PC-3 (cell line): Measurements from ENCODE around the gene RSBN1L.

Experiments used
- EZH2phosphoT487 ChIP-seq: fragments of 300-600 bp; sonication (generic); IDR thresholded peaks from 2 replicates; pipeline ENCODE4 v1.6.1; 2018; ENCODE audit warnings: mild to moderate bottlenecking, antibody characterized with exemption, low read length, borderline replicate concordance
- TF ChIP-seq, protein P1 (sequence below): fragments of 300-600 bp; sonication (generic); conservative IDR thresholded peaks from 2 replicates; pipeline ENCODE4 v1.5.1; 2017; ENCODE audit warnings: antibody characterized with exemption, low read depth, mild to moderate bottlenecking, low read length

DNA sequence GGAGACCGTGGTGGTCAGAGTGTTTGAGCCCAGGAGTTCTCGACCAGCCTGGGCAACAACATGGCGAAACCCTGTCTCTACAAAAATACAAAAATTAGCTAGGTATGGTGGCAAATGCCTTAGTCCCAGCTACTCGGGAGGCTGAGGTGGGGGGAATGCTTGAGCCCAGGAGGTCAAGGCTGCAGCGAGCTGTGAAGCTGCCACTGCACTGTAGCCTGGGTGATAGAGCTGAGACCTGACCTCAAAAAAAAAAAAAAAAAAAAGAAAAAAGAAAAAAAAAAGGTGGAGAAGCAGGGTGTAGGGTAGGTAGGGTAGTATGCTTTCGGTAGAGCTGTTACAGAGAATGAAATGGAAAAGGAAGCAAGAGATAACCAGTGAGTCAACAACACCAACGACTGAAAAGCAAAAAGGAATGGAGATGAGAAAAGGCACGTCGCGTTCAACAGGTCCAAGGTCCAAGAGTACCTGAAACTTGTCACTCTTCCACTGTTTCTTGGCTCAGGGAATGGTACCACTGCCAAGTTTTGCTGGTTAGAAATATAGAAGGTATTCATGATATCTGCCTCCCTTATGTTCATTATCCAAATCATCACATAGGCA, 4.3 kb upstream of the RSBN1L start:
- TF ChIP-seq, protein P1, sequence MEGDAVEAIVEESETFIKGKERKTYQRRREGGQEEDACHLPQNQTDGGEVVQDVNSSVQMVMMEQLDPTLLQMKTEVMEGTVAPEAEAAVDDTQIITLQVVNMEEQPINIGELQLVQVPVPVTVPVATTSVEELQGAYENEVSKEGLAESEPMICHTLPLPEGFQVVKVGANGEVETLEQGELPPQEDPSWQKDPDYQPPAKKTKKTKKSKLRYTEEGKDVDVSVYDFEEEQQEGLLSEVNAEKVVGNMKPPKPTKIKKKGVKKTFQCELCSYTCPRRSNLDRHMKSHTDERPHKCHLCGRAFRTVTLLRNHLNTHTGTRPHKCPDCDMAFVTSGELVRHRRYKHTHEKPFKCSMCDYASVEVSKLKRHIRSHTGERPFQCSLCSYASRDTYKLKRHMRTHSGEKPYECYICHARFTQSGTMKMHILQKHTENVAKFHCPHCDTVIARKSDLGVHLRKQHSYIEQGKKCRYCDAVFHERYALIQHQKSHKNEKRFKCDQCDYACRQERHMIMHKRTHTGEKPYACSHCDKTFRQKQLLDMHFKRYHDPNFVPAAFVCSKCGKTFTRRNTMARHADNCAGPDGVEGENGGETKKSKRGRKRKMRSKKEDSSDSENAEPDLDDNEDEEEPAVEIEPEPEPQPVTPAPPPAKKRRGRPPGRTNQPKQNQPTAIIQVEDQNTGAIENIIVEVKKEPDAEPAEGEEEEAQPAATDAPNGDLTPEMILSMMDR: no peak
- TF ChIP-seq EZH2phosphoT487: no peak
